Measurements from ENCODE around the gene SLC27A5.
A peak's percentile ranks its signal among the peaks of the same experiment; 100 is the strongest.

Gene SLC27A5

GRCh38 chr19:58469241-58470013, 42.4 kb downstream of the SLC27A5 start:
- TF ChIP-seq, protein P1, sequence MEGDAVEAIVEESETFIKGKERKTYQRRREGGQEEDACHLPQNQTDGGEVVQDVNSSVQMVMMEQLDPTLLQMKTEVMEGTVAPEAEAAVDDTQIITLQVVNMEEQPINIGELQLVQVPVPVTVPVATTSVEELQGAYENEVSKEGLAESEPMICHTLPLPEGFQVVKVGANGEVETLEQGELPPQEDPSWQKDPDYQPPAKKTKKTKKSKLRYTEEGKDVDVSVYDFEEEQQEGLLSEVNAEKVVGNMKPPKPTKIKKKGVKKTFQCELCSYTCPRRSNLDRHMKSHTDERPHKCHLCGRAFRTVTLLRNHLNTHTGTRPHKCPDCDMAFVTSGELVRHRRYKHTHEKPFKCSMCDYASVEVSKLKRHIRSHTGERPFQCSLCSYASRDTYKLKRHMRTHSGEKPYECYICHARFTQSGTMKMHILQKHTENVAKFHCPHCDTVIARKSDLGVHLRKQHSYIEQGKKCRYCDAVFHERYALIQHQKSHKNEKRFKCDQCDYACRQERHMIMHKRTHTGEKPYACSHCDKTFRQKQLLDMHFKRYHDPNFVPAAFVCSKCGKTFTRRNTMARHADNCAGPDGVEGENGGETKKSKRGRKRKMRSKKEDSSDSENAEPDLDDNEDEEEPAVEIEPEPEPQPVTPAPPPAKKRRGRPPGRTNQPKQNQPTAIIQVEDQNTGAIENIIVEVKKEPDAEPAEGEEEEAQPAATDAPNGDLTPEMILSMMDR (conservative IDR thresholded peaks at IDR 0.05; ENCODE audit: low read depth): no peak
- H3K27ac ChIP-seq: peak overlapping the region; percentile 50
- ChIA-PET POLR2A (ENCODE audit: low non-redundant PET) (no interaction called here), CTCF (no interaction called here)
- DNase-seq (ENCODE audit: low spot score): no peak

DNA sequence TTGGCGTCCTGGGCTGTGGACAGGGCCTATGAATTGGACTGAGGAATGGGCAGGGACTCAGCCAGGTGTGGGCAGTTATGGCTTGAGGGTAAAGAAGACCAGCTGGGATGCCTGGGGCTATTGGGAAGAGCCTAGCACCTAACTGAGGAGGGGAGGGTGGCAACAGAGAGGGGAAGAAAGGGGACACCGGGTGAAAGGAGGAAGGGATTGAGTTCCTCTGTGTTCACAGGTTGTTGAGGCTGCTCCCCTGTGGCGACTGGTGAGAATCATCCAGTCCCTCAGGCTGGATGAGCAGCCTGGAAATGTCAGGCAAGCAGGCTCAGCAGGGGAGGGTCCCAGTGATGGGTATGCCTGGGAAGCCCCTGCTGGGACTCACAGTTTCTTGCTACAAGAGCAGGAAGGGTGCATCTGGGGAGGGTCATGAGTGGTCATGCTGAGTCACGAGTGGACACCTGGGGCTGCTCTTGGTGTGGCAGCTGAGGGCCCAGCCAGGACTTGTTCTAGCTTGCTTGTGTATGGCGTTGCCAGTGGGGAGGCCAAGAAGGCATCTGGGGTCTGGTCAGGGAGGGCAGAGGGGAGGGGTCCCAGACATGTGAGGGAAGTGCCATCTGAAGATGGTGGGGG, 43.5 kb downstream of the SLC27A5 start:
- CTCF ChIA-PET: no interaction called here
- no peak for DNase-seq (ENCODE audit: low spot score)
- TF ChIP-seq, protein P1 (conservative IDR thresholded peaks at IDR 0.05; ENCODE audit: low read depth): no peak
- POLR2A ChIA-PET (ENCODE audit: low non-redundant PET): no interaction called here
- H3K27ac ChIP-seq: peak overlapping the region; percentile 50

- peak; percentile 96 for DNase-seq (ENCODE audit: low spot score)
- POLR2A ChIA-PET (ENCODE audit: low non-redundant PET): no interaction called here
- TF ChIP-seq, protein P1 (conservative IDR thresholded peaks at IDR 0.05; ENCODE audit: low read depth): no peak
- CTCF ChIA-PET: interaction anchor here (0.6 kb wide), 1 partner anchor 22 kb away, joined by 3 read pairs; no protein-coding TSS in a partner anchor
- peak within 1 kb of the TSS; percentile 72 for H3K27ac ChIP-seq
Observed at GRCh38 chr19:58466760-58467589, 44.8 kb downstream of the SLC27A5 start, which contains the start of gene ZNF324. Gene ZNF324 (plus strand): TSS chr19:58467080. CDS start chr19:58469186, 2,106 bp downstream.

DNA sequence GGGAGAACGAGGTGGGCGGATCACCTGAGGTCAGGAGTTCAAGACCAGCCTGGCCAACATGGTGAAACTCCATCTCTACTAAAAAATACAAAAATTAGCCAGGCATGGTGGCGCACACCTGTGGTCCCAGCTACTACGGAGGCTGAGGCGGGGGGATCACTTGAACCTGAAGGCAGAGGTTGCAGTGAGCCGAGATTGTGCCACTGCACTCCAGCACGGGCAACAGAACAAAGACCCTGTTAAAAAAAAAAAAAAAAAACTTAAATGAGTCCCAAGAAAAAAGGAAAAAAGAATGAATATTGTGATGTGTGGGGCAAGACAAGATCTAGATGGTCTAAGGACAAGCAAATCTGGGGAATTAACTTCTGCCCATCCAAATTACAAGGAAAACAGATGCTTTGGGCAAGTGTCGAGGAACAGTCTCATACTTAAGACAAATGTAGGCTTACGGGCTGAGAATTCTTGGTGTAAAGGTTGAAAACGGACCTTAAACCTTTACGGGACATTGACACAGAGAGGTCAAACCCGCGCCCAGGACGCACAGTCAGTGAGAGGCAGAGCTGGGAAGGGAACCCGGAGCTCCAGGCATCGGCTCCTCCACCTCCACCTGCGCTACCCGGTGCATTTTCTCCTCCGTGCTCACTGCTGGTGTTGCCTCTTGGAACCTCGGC, 45.6 kb downstream of the SLC27A5 start:
- TF ChIP-seq, protein P1 (conservative IDR thresholded peaks at IDR 0.05; ENCODE audit: low read depth): no peak
- ChIA-PET POLR2A (ENCODE audit: low non-redundant PET) (interaction anchor here (1.0 kb wide), 1 partner anchor 45 kb away, joined by 3 read pairs; the partner anchor contains the start of gene SLC27A5), CTCF (no interaction called here)
- H3K27ac ChIP-seq: peak overlapping the region; percentile 72
- no peak for DNase-seq (ENCODE audit: low spot score)

DNA sequence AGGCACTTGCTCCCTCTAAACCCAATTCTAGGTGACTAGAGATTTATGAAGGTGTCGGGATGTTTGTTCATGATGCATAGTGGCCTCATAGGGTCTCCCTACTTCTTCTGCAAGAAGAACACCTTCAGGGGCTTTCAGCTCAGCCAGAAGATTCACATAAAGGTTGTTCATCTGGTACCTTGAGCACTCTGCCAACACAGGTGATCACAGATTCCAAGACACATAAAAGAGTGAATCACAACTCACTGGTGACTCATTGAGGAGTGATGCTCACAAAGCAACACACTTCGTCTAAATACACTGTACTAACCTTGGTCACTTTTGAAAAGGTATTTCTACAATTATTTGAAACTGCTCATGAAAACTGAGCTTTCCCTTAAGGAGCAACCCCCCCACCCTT, 51.8 kb downstream of the SLC27A5 start:
- DNase-seq (ENCODE audit: low spot score): peak; percentile 68
- H3K27ac ChIP-seq: no peak overlapping the region
- CTCF ChIA-PET: interaction anchor here (1.5 kb wide), 1 partner anchor 15 kb away, joined by 6 read pairs; no protein-coding TSS in a partner anchor
- POLR2A ChIA-PET (ENCODE audit: low non-redundant PET): no interaction called here
- TF ChIP-seq, protein P1 (conservative IDR thresholded peaks at IDR 0.05; ENCODE audit: low read depth): no peak

- CTCF ChIA-PET: no interaction called here
- H3K27ac ChIP-seq: no peak overlapping the region
- TF ChIP-seq, protein P1 (conservative IDR thresholded peaks at IDR 0.05; ENCODE audit: low read depth): no peak
- no peak for DNase-seq (ENCODE audit: low spot score)
- POLR2A ChIA-PET (ENCODE audit: low non-redundant PET): no interaction called here
Observed at GRCh38 chr19:58456111-58456510, 55.7 kb downstream of the SLC27A5 start.
